LoVo (cell line): ENCODE results near the gene UBXN10.

Source experiments
- DNase-seq: peaks from one replicate; pipeline ENCODE4 v3.0.0-alpha.2; 2016; ENCODE audit warnings: low spot score

Gene UBXN10

DNA sequence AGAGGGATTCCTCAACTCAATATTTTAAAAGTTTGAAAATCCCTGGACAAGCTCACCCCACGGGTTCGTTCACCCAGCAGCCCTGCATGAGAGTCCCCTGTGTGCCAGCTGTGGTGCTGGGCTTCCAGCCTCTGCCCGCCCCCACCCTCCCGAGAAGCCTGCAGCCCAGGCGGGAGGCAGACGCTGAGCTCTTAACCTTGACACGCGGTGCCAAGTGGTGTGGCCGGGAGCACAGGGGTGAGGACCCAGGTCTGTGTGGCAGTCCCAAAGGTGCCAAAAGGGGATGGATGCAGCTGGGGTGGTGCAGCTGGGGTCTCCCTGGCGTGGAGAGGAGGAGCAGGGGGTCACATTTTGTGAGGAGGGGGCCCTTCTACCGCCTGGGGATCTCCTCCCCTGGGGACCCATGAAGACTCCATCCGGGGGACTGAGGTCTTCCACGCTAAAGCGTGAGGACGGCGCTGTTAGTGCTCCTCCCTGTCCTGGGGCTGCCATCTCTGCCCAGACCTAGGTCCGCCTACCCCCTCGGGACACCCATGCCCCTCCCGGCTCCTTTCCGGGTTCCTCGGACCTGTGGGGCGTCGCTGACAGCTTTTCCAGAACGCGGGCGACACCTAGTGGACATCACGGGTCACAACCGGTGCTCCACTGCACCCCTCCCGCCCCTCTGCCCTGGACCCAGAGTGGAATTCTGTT lies 33.8 kb upstream of the UBXN10 start:
- DNase-seq: peak; percentile 87

DNA sequence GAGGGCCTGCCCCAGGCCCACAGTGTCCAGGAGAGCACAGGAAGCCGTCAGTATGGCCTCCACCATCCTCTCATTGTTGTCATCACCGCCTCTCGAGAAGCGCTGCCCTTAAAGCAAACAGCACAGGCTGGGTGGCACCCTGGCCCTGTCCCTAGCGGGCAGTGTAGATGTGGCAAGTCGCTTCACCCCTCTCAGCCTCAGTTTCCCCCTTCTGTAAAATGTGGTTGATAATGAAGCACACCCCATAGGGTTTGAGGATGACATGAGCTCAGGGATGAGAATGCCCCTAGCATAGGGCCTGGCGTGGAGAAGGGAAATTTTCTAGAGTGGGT lies 33.3 kb upstream of the UBXN10 start:
- no peak for DNase-seq

DNA sequence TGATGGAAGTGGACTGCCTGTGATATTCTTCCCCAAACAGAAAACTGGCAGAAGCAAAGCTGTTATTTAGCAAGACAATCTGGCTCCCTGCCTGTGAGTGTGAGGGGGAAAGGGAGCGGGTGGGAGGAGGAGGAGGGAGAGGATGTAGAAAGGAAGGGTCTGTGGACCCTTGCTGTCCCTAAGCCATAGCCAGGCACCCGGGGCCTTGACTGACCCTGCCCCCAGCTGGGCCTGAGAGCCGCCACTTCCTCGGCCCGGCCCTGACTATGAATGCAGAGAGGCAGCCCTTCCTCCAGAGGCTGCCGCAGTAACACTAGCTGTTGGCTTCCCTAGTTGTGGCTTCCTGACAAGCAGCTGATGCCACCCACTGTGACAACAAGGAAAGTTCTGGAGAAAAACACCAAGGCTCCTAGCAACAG lies 32.9 kb upstream of the UBXN10 start:
- DNase-seq: no peak

GRCh38 chr1:20154301-20154831 lies 31.5 kb upstream of the UBXN10 start:
- DNase-seq: no peak

GRCh38 chr1:20158358-20159070 lies 27.4 kb upstream of the UBXN10 start:
- DNase-seq: no peak

- DNase-seq: no peak
Observed at GRCh38 chr1:20160034-20160433, 25.9 kb upstream of the UBXN10 start.

DNA sequence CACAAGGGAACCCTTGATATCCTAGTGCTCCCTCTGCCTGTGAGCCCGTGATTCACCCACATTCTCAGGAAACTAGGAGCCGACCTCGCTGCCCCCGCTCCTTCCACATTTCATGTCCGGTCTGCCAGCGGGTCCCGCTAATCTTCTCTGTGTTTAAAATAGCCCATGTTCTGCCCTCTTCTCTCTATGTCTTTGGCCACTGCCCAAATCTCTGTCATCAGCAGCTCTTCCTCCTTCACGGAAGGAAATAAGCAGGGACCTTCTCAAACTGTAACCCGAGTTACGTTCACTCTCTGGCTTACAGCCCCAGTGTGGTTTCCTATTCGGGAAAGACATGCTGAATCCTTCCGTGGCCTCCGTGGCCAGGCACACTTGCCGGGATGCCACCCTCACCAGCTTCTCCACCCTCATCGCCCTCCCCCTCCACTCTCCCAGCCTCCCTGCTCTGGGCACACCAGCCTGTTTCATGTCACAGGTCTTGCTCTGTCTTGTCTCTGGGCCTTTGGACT lies 21.1 kb upstream of the UBXN10 start:
- DNase-seq: no peak

DNA sequence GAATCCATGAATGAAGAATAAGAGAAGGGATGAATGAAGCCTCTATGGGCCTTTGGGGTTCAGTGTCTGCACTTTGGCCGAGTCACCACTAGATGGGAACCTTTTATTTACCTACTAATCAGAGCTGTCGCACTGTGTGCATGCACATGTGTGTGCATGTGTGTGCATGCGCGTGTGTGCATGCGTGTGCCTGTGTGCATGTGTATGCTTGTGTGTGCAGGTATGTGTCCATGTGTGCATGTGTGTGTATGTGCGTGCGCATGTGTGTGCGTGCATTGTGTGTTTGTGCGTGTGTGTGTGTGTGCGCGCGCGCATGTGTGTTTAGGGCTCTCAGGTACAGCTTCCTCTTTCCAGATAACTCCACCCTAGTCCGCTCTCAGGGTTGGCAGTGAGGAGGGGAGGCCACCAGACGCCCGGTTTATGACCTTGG lies 20.4 kb upstream of the UBXN10 start:
- DNase-seq: no peak

GRCh38 chr1:20166051-20166450 lies 19.8 kb upstream of the UBXN10 start:
- DNase-seq: no peak

GRCh38 chr1:20167126-20167525 lies 18.8 kb upstream of the UBXN10 start:
- DNase-seq: no peak

DNA sequence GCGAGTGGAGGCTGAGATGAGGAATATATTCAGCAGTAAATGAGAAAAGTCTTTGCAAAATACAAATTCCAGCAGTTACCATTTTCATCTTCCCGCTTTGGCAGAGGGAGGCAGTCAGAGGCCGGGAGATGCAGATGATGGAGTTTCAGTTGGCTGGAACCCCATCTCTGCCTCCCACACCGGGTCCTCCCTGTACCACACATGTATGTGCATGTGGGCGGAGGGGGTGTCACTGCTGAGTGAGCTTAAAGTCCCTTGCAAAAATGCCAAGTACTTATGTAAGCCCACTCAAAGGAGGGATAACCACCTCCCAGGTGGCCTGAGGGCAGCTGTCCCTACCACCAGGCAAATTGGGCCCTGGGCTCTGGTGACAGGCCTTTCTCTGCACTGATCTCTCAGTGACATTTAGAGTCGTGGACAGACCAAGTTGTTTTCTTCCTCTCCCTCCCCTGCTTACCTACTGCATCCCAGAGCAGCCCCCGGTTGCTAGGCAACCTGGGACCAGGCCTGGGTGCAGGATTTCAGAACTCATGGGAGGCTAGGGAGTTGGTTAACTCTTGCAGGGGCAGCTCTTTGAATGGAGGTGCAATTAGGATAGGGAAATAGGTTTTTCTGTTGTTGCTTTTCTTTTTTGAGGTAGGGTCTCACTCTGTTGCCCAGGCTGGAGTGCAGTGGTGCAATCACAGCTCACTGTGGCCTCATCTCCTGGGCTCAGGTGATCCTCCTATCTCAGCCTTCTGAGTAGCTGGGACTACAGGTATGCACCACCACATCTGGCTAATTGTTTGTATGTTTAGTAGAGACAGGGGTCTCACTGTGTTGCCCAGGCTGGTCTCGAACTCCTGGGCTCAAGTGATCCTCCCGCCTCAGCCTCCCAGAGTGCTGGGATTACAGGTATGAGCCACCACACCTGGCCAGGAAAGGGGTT lies 17.1 kb upstream of the UBXN10 start:
- DNase-seq: no peak

GRCh38 chr1:20169932-20170331 lies 16.0 kb upstream of the UBXN10 start:
- no peak for DNase-seq

- no peak for DNase-seq
Observed at GRCh38 chr1:20172033-20172590, 13.8 kb upstream of the UBXN10 start.

DNA sequence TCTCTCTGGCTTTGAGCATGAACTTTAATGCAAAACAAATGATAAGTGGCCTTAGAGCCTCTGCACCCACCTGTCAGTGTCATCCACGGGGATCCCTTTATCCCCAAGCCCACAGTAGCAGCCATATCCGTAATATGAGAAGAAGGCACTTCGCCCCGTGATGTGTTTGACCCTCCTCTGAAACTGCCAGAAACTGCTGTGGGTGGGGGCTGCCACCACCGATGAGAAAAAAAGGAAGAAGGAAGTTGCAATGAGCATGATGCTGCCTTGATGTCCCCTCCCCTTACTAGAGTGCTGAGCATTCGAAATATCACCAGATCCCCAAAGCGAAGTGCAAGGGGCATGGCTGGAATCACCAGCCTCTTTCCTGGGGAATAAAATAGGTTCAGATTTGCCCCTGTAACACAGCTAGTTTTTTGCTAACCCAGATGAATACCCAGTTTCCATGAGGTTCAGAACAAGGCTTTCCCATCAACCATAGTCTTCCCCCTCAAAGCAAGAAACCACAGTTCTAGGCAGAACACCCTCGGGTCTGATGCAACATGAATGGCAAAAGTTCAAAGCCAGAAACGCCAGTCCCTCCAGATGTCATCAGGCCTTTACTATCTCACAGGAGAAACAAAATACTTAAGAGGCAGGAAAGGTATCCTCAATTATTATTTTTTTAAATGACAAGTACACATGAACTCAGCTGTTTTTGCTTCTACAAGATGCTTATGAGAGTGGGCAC lies 10.8 kb upstream of the UBXN10 start:
- DNase-seq: no peak

DNA sequence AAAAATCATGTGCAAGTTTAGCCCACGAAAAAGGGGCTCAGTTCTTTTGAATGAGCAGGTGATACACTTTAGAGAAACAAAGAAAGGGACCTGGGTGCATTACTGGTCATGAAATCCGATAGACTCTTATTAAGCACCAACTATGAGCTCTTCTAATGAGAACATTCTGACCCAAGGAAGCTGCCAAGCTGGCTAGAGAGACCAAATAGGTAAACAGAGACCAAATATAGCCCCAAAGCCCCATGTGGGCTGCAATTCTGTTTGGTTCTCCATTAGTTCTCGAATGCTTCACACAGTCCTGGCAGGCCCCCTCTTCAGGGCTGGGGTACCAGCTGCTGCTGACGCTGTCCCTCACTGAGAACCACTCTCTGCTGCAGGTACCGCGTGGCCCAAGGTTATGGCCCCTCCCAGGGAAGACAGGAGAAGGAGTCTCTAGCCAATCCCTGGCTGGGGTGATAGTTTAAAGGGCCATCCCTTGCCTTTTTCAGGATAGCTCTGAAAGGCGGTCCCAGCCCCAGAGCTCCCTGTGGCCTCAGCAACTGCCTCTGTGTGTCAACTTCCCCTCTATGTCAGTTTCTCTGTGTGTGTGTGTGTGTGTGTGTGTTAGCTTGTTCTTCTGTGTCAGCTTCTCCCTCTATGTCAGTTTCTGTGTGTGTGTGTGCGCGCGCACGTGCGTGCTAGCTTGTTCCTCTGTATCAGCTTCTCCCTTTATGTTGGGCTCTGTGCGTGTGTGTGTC lies 7.1 kb upstream of the UBXN10 start:
- DNase-seq: no peak

DNA sequence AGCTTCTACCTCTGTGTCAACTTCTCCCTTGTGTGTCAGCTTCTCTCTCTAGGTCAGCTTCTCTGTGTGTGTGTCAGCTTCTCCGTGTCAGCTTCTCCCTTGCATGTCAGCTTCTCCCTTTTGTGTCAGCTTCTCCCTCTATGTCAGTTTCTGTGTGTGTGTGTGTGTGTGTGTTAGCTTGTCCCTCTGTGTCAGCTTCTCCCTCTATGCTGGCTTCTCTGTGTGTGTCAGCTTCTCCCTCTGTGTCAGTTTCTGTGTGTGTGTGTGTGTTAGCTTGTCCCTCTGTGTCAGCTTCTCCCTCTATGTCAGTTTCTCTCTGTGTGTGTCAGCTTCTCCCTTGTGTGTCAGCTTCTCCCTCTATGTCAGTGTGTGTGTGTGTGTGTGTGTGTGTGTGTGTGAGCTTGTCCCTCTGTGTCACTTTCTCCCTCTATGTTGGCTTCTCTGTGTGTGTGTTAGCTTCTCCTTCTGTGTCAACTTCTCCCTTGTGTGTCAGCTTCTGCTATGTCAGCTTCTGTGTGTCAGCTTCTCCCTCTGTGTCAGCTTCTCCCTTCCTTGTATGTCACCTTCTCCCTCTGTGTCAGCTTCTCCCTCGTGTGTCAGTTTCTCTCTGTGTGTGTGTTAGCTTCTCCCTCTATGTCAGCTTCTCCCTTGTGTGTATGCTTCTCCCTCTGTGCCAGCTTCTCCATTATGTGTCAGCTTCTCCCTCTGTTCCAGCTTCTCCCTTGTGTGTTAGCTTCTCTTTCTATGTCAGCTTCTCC lies 6.3 kb upstream of the UBXN10 start:
- DNase-seq: no peak

GRCh38 chr1:20180129-20180843 lies 5.6 kb upstream of the UBXN10 start:
- no peak for DNase-seq

DNA sequence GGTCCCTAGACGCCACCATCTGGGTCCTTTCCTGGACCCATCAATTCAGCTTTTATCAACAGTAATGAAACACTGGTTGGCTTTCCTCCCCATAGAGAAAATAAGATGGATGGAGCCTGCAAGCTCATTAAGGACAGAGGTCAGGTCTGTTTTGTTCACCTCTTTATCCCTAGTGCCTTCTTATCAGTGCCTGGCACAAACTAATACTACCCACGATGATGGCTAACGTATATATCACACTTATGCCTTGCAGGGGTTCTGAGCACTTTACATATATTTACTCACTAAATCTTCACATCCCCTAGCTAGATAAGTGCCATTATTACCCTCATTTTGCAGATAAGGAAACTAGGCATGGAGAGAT lies 5.1 kb upstream of the UBXN10 start:
- no peak for DNase-seq

GRCh38 chr1:20182415-20182814 lies 3.5 kb upstream of the UBXN10 start:
- no peak for DNase-seq
